ENCODE measurements around the gene SOX9.

The SOX9 gene

DNA sequence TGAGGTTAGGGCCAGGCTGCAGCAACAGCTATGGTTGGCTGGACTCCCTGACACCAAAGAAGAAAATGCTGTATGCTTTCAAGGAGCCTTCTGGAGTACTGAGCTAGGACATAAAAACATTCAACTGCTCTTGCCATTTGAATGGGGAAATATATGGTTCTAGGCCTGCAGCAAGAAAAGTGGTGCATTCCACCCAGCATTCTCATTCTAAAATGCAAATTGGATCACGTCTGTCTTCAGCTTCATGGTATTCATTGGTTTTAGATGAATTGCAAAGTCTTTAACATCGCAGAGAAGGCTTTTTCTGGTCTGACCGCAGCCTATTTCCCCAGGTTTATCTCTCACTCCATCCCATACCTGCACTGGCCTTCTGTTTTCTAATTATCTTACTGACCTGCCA lies 27.1 kb upstream of the SOX9 start:
- no peak overlapping the region for H3K4me3 ChIP-seq
- no peak overlapping the region for H3K4me2 ChIP-seq
- no peak overlapping the region for H3K9ac ChIP-seq
- H3K9me3 ChIP-seq = 0 out of 2 replicates have a peak, but pooled peaks cover 4% of the 10 kb centered on the region
- H4K20me1 ChIP-seq = no peaks in the 10 kb centered on the region
- no peak overlapping the region for H3K27ac ChIP-seq
- H3K4me1 ChIP-seq = no peaks in the 10 kb centered on the region
- TF ChIP-seq Cebpa-rat (IDR thresholded peaks at IDR 0.05) = no peak
- H3K27me3 ChIP-seq = no peaks in the 10 kb centered on the region
- H3K36me3 ChIP-seq = no peaks in the 10 kb centered on the region

DNA sequence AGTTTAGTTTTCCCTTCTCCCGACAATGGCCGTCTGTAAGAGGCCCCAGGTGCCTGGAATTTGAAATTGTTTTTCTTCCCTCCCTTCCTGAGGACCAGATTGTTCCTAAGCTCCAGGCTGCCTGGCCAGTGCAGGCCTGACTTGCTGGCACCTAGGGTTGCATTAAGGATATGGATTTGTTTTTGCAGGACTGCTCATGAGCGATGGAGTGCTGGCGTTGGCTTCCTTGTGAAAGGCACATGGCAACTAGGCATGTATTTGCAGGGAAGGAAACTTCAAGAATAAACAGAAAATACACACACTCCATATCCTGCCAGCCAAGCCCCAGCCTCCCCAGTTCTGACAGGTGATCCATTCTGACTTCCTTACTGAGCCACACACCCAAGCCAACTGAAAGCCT lies 25.5 kb upstream of the SOX9 start:
- no peaks in the 10 kb centered on the region for H3K36me3 ChIP-seq
- TF ChIP-seq Cebpa-rat (IDR thresholded peaks at IDR 0.05) = no peak
- H3K9ac ChIP-seq = no peak overlapping the region
- H3K27me3 ChIP-seq = no peaks in the 10 kb centered on the region
- no peaks in the 10 kb centered on the region for H3K4me1 ChIP-seq
- H3K4me2 ChIP-seq = no peak overlapping the region
- 0 out of 2 replicates have a peak, but pooled peaks cover 4% of the 10 kb centered on the region for H3K9me3 ChIP-seq
- no peak overlapping the region for H3K27ac ChIP-seq
- no peaks in the 10 kb centered on the region for H4K20me1 ChIP-seq
- H3K4me3 ChIP-seq = no peak overlapping the region

GRCh38 chr17:72097144-72097543 lies 23.7 kb upstream of the SOX9 start:
- H3K36me3 ChIP-seq = no peaks in the 10 kb centered on the region
- no peaks in the 10 kb centered on the region for H3K4me1 ChIP-seq
- H3K4me2 ChIP-seq = no peak overlapping the region
- no peak for TF ChIP-seq Cebpa-rat (IDR thresholded peaks at IDR 0.05)
- 0 out of 2 replicates have a peak, but pooled peaks cover 4% of the 10 kb centered on the region for H3K9me3 ChIP-seq
- H3K9ac ChIP-seq = no peak overlapping the region
- no peak overlapping the region for H3K4me3 ChIP-seq
- no peak overlapping the region for H3K27ac ChIP-seq
- H3K27me3 ChIP-seq = no peaks in the 10 kb centered on the region
- H4K20me1 ChIP-seq = no peaks in the 10 kb centered on the region

- Histone ChIP-seq H3K9me3 (0 out of 2 replicates have a peak, but pooled peaks cover 4% of the 10 kb centered on the region), H3K9ac (no peak overlapping the region), H3K27me3 (no peaks in the 10 kb centered on the region), H4K20me1 (no peaks in the 10 kb centered on the region), H3K4me1 (no peaks in the 10 kb centered on the region), H3K36me3 (no peaks in the 10 kb centered on the region), H3K4me3 (no peak overlapping the region), H3K27ac (no peak overlapping the region), H3K4me2 (no peak overlapping the region)
- TF ChIP-seq Cebpa-rat (IDR thresholded peaks at IDR 0.05) = no peak
Measured at GRCh38 chr17:72099919-72100318, 20.9 kb upstream of the SOX9 start.

- Histone ChIP-seq H3K4me3 (no peak overlapping the region), H3K9ac (no peak overlapping the region), H3K4me1 (no peaks in the 10 kb centered on the region), H3K9me3 (0 out of 2 replicates have a peak, but pooled peaks cover 4% of the 10 kb centered on the region), H3K27me3 (no peaks in the 10 kb centered on the region), H3K36me3 (no peaks in the 10 kb centered on the region), H3K4me2 (no peak overlapping the region), H3K27ac (no peak overlapping the region), H4K20me1 (no peaks in the 10 kb centered on the region)
- TF ChIP-seq Cebpa-rat (IDR thresholded peaks at IDR 0.05) = no peak
Measured at GRCh38 chr17:72100470-72100869, 20.4 kb upstream of the SOX9 start.

GRCh38 chr17:72101526-72101925 lies 19.3 kb upstream of the SOX9 start:
- H4K20me1 ChIP-seq = no peaks in the 10 kb centered on the region
- H3K27ac ChIP-seq = no peak overlapping the region
- no peaks in the 10 kb centered on the region for H3K4me1 ChIP-seq
- no peak overlapping the region for H3K4me2 ChIP-seq
- H3K36me3 ChIP-seq = no peaks in the 10 kb centered on the region
- H3K9ac ChIP-seq = no peak overlapping the region
- H3K27me3 ChIP-seq = no peaks in the 10 kb centered on the region
- no peak for TF ChIP-seq Cebpa-rat (IDR thresholded peaks at IDR 0.05)
- H3K9me3 ChIP-seq = 0 out of 2 replicates have a peak, but pooled peaks cover 4% of the 10 kb centered on the region
- H3K4me3 ChIP-seq = no peak overlapping the region

- H3K27ac ChIP-seq = no peak overlapping the region
- no peaks in the 10 kb centered on the region for H3K27me3 ChIP-seq
- H3K9ac ChIP-seq = no peak overlapping the region
- no peak overlapping the region for H3K4me2 ChIP-seq
- H4K20me1 ChIP-seq = no peaks in the 10 kb centered on the region
- H3K36me3 ChIP-seq = no peaks in the 10 kb centered on the region
- H3K4me1 ChIP-seq = no peaks in the 10 kb centered on the region
- TF ChIP-seq Cebpa-rat (IDR thresholded peaks at IDR 0.05) = no peak
- no peak overlapping the region for H3K4me3 ChIP-seq
- 0 out of 2 replicates have a peak, but pooled peaks cover 4% of the 10 kb centered on the region for H3K9me3 ChIP-seq
Measured at GRCh38 chr17:72102366-72102765, 18.5 kb upstream of the SOX9 start.

- Histone ChIP-seq H3K4me3 (no peak overlapping the region), H3K27ac (no peak overlapping the region), H3K4me2 (no peak overlapping the region), H4K20me1 (no peaks in the 10 kb centered on the region), H3K4me1 (no peaks in the 10 kb centered on the region), H3K9me3 (no peaks in the 10 kb centered on the region), H3K9ac (no peak overlapping the region), H3K36me3 (no peaks in the 10 kb centered on the region), H3K27me3 (no peaks in the 10 kb centered on the region)
- no peak for TF ChIP-seq Cebpa-rat (IDR thresholded peaks at IDR 0.05)
Measured at GRCh38 chr17:72104164-72104862, 16.5 kb upstream of the SOX9 start.

GRCh38 chr17:72104863-72105234 lies 16.0 kb upstream of the SOX9 start:
- Histone ChIP-seq H3K27ac (no peak overlapping the region), H3K4me2 (no peak overlapping the region), H3K27me3 (no peaks in the 10 kb centered on the region), H4K20me1 (no peaks in the 10 kb centered on the region), H3K36me3 (no peaks in the 10 kb centered on the region), H3K9me3 (no peaks in the 10 kb centered on the region), H3K4me3 (no peak overlapping the region), H3K9ac (no peak overlapping the region), H3K4me1 (no peaks in the 10 kb centered on the region)
- no peak for TF ChIP-seq Cebpa-rat (IDR thresholded peaks at IDR 0.05)

DNA sequence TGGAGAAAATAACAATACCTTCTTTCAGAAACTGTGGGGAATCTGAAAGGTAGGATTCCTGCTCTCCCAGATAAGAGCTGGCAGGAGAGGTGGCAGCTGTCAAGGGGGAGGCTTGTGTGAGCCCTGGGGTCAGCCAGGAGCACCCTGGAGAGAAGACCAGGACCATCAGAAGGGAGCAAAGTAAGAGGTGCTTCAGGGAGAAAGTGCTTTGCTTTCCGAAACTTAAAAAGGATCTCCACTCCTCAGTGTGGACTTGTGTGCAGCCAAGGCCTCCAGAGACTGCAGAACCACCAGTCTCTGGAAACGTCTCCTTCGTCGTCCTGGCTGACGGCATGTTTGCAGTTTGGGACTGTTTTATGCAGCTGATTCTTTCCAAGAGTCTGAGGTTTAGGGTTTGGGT lies 13.7 kb upstream of the SOX9 start:
- H3K4me1 ChIP-seq = no peaks in the 10 kb centered on the region
- no peak overlapping the region for H3K9ac ChIP-seq
- no peak overlapping the region for H3K4me2 ChIP-seq
- H3K9me3 ChIP-seq = no peaks in the 10 kb centered on the region
- TF ChIP-seq Cebpa-rat (IDR thresholded peaks at IDR 0.05) = no peak
- H3K27me3 ChIP-seq = no peaks in the 10 kb centered on the region
- no peaks in the 10 kb centered on the region for H4K20me1 ChIP-seq
- no peak overlapping the region for H3K4me3 ChIP-seq
- no peak overlapping the region for H3K27ac ChIP-seq
- H3K36me3 ChIP-seq = no peaks in the 10 kb centered on the region
